Hepatocyte (in vitro differentiated cells): ENCODE results near the gene ZBTB16.

Experiments
- EZH2 ChIP-seq: fragments of 200-600 bp; sonication (generic); IDR thresholded peaks from 2 replicates; pipeline ENCODE4 v1.6.1; 2016; ENCODE audit warnings: antibody characterized with exemption, mild to moderate bottlenecking, borderline replicate concordance
- EZH2phosphoT487 ChIP-seq: fragments of 200-600 bp; sonication (generic); IDR thresholded peaks from one replicate; pipeline ENCODE4 v1.6.1; 2018; ENCODE audit warnings: antibody characterized with exemption, mild to moderate bottlenecking, low read depth, moderate library complexity; ENCODE audit not compliant: unreplicated experiment, severe bottlenecking
- TF ChIP-seq, protein P1 (sequence below): fragments of 200-600 bp; sonication (generic); IDR thresholded peaks from 2 replicates; pipeline ENCODE4 v1.5.1; 2016; ENCODE audit warnings: antibody characterized with exemption, mild to moderate bottlenecking; ENCODE audit not compliant: poor library complexity

GRCh38 chr11:114076921-114077331 is 17.4 kb downstream of the ZBTB16 start:
- TF ChIP-seq, protein P1, sequence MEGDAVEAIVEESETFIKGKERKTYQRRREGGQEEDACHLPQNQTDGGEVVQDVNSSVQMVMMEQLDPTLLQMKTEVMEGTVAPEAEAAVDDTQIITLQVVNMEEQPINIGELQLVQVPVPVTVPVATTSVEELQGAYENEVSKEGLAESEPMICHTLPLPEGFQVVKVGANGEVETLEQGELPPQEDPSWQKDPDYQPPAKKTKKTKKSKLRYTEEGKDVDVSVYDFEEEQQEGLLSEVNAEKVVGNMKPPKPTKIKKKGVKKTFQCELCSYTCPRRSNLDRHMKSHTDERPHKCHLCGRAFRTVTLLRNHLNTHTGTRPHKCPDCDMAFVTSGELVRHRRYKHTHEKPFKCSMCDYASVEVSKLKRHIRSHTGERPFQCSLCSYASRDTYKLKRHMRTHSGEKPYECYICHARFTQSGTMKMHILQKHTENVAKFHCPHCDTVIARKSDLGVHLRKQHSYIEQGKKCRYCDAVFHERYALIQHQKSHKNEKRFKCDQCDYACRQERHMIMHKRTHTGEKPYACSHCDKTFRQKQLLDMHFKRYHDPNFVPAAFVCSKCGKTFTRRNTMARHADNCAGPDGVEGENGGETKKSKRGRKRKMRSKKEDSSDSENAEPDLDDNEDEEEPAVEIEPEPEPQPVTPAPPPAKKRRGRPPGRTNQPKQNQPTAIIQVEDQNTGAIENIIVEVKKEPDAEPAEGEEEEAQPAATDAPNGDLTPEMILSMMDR = no peak
- no peak for TF ChIP-seq EZH2
- TF ChIP-seq EZH2phosphoT487 = no peak
